OCI-LY1 (cell line): ENCODE data around the gene SCN8A.
"Not testable (repeated sequence)": the region's sequence is repeated elsewhere in the genome, so short reads cannot be mapped to it uniquely, and the experiment has no call there.

Experiments used
- H2AFZ ChIP-seq: fragments of 200-600 bp; sonication (generic), shearing (Covaris generic); 2 replicates; pipeline ENCODE4 v1.6.0; 2014; ENCODE audit warnings: antibody characterized with exemption, mild to moderate bottlenecking, low read length
- H3F3A ChIP-seq: fragments of 200-600 bp; sonication (generic), shearing (Covaris generic); 2 replicates; pipeline ENCODE4 v1.6.0; 2014; ENCODE audit warnings: mild to moderate bottlenecking, antibody characterized with exemption, low read length, moderate library complexity; ENCODE audit not compliant: insufficient read depth
- H3K27ac ChIP-seq: fragments of 200-600 bp; sonication (generic); 2 replicates; pipeline ENCODE4 v1.5.1; 2014; ENCODE audit warnings: low read length, mixed run types, mild to moderate bottlenecking, low read depth; ENCODE audit not compliant: poor library complexity, severe bottlenecking
- H3K27me3 ChIP-seq: fragments of 200-600 bp; sonication (generic); 2 replicates; pipeline ENCODE4 v1.6.0; 2014; ENCODE audit warnings: antibody characterized with exemption, mild to moderate bottlenecking, low read length, moderate library complexity; ENCODE audit not compliant: insufficient read depth
- H3K36me3 ChIP-seq: fragments of 200-600 bp; sonication (generic); 2 replicates; pipeline ENCODE4 v1.6.1; 2014; ENCODE audit warnings: mild to moderate bottlenecking, antibody characterized with exemption, low read length, moderate library complexity, mixed read lengths; ENCODE audit not compliant: insufficient read depth
- H3K4me1 ChIP-seq: fragments of 200-600 bp; sonication (generic); 2 replicates; pipeline ENCODE4 v1.5.1; 2014; ENCODE audit warnings: mild to moderate bottlenecking, low read length, moderate library complexity; ENCODE audit not compliant: insufficient read depth, severe bottlenecking
- H3K4me2 ChIP-seq: fragments of 200-600 bp; sonication (generic), shearing (Covaris generic); 2 replicates; pipeline ENCODE4 v1.6.1; 2014; ENCODE audit warnings: low read length
- H3K4me3 ChIP-seq: fragments of 200-600 bp; sonication (generic); 2 replicates; pipeline ENCODE4 v1.5.1; 2014; ENCODE audit warnings: low read length, low read depth, mild to moderate bottlenecking, mixed read lengths; ENCODE audit not compliant: poor library complexity, severe bottlenecking
- H3K79me2 ChIP-seq: fragments of 200-600 bp; shearing (Covaris generic); 2 replicates; pipeline ENCODE4 v1.6.1; 2016; ENCODE audit warnings: mixed run types, low read length, mixed read lengths; ENCODE audit not compliant: insufficient read depth
- H3K9ac ChIP-seq: fragments of 200-600 bp; sonication (generic), shearing (Covaris generic); 2 replicates; pipeline ENCODE4 v1.6.1; 2014; ENCODE audit warnings: mild to moderate bottlenecking, low read length, mixed read lengths
- H3K9me2 ChIP-seq: fragments of 200-600 bp; sonication (generic), shearing (Covaris generic); 2 replicates; pipeline ENCODE4 v1.6.1; 2014; ENCODE audit warnings: low read depth, mild to moderate bottlenecking, low read length, mixed read lengths
- H3K9me3 ChIP-seq: fragments of 200-600 bp; shearing (Covaris generic); 2 replicates; pipeline ENCODE4 v1.6.1; 2014; ENCODE audit warnings: low read length, mixed read lengths
- H4K20me1 ChIP-seq: fragments of 200-600 bp; sonication (generic), shearing (Covaris generic); 2 replicates; pipeline ENCODE4 v1.6.0; 2016; ENCODE audit warnings: mild to moderate bottlenecking, low read length; ENCODE audit not compliant: insufficient read depth
- EZH2 ChIP-seq: fragments of 200-600 bp; sonication (generic), shearing (Covaris generic); IDR thresholded peaks from 2 replicates; pipeline ENCODE4 v1.8.0; 2017; ENCODE audit warnings: borderline replicate concordance, mixed run types, mild to moderate bottlenecking, antibody characterized with exemption, low read length, moderate library complexity, mixed read lengths
- TF ChIP-seq, protein P1 (sequence below): fragments of 200-600 bp; sonication (generic), shearing (Covaris generic); IDR thresholded peaks from 2 replicates; pipeline ENCODE4 v1.5.1; 2017; ENCODE audit warnings: mild to moderate bottlenecking, antibody characterized with exemption, low read length, moderate library complexity, mixed read lengths

The SCN8A gene

GRCh38 chr12:51643951-51644350 is 52.9 kb downstream of the SCN8A start:
- Histone ChIP-seq H3K79me2 (no peaks in the 10 kb centered on the region), H3K27me3 (no peaks in the 10 kb centered on the region), H3K4me3 (no peak overlapping the region), H3K27ac (no peak overlapping the region), H2AFZ (no peak overlapping the region), H3K4me1 (no peaks in the 10 kb centered on the region), H3K36me3 (no peaks in the 10 kb centered on the region), H3K9me3 (no peaks in the 10 kb centered on the region), H3F3A (no peaks in the 10 kb centered on the region), H3K9me2 (no peaks in the 10 kb centered on the region), H3K9ac (no peak overlapping the region), H4K20me1 (no peaks in the 10 kb centered on the region), H3K4me2 (no peak overlapping the region)
- TF ChIP-seq, protein P1, sequence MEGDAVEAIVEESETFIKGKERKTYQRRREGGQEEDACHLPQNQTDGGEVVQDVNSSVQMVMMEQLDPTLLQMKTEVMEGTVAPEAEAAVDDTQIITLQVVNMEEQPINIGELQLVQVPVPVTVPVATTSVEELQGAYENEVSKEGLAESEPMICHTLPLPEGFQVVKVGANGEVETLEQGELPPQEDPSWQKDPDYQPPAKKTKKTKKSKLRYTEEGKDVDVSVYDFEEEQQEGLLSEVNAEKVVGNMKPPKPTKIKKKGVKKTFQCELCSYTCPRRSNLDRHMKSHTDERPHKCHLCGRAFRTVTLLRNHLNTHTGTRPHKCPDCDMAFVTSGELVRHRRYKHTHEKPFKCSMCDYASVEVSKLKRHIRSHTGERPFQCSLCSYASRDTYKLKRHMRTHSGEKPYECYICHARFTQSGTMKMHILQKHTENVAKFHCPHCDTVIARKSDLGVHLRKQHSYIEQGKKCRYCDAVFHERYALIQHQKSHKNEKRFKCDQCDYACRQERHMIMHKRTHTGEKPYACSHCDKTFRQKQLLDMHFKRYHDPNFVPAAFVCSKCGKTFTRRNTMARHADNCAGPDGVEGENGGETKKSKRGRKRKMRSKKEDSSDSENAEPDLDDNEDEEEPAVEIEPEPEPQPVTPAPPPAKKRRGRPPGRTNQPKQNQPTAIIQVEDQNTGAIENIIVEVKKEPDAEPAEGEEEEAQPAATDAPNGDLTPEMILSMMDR = no peak
- no peak for TF ChIP-seq EZH2

DNA sequence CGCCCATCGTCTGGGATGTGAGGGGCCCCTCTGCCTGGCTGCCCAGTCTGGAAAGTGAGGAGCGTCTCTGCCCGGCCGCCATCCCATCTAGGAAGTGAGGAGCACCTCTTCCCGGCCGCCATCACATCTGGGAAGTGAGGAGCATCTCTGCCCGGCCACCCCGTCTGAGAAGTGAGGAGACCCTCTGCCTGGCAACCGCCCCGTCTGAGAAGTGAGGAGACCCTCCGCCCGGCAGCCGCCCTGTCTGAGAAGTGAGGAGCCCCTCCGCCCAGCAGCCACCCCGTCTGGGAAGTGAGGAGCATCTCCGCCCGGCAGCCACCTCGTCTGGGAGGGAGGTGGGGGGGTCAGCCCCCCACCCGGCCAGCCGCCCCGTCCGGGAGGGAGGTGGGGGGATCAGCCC is 53.7 kb downstream of the SCN8A start:
- H3K79me2 ChIP-seq, H4K20me1 ChIP-seq, H3K9me3 ChIP-seq, H3K4me3 ChIP-seq, H3F3A ChIP-seq, H3K36me3 ChIP-seq, H3K9ac ChIP-seq, H3K27me3 ChIP-seq, H3K4me2 ChIP-seq, H2AFZ ChIP-seq, H3K4me1 ChIP-seq, H3K27ac ChIP-seq, H3K9me2 ChIP-seq: not testable (repeated sequence)

DNA sequence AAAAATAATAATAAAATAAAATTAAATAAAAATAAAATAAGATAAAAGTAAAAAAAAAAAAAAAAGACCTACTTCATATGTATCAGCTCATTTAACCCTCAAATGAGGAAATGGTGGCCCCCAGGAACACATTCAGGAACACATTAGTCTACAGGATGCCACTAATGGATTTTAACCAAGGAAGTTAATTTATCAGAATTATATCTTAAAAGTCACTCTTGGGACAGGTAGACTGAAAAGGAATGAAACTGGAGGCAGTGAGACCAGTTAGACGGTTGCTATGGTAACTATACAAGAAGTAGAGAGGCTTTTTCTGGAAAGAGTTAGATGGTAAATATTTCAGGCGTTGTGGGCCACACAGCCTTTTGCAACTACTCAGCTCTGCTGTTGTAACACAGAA is 54.9 kb downstream of the SCN8A start:
- Histone ChIP-seq H3K36me3 (no peaks in the 10 kb centered on the region), H3K9ac (no peak overlapping the region), H3K4me1 (no peaks in the 10 kb centered on the region), H3K27me3 (no peaks in the 10 kb centered on the region), H3K4me2 (no peak overlapping the region), H3K27ac (no peak overlapping the region), H3K79me2 (no peaks in the 10 kb centered on the region), H3K9me2 (no peaks in the 10 kb centered on the region), H4K20me1 (no peaks in the 10 kb centered on the region), H3K4me3 (no peak overlapping the region), H2AFZ (no peak overlapping the region), H3F3A (no peaks in the 10 kb centered on the region), H3K9me3 (no peaks in the 10 kb centered on the region)
- no peak for TF ChIP-seq EZH2
- TF ChIP-seq, protein P1 = no peak

- TF ChIP-seq, protein P1 = no peak
- no peak for TF ChIP-seq EZH2
- Histone ChIP-seq H3K79me2 (no peaks in the 10 kb centered on the region), H3K4me2 (no peak overlapping the region), H3K9ac (no peak overlapping the region), H4K20me1 (no peaks in the 10 kb centered on the region), H3K27me3 (no peaks in the 10 kb centered on the region), H3K36me3 (no peaks in the 10 kb centered on the region), H3K4me1 (no peaks in the 10 kb centered on the region), H3K4me3 (no peak overlapping the region), H2AFZ (no peak overlapping the region), H3K9me2 (no peaks in the 10 kb centered on the region), H3F3A (no peaks in the 10 kb centered on the region), H3K27ac (no peak overlapping the region), H3K9me3 (no peaks in the 10 kb centered on the region)
Measured at GRCh38 chr12:51647647-51648046, 56.6 kb downstream of the SCN8A start.
